Measurements from ENCODE around the gene ZAR1.

GRCh38 chr4:48504026-48504330 lies 13.9 kb downstream of the ZAR1 start:
- TF ChIP-seq, protein P1, sequence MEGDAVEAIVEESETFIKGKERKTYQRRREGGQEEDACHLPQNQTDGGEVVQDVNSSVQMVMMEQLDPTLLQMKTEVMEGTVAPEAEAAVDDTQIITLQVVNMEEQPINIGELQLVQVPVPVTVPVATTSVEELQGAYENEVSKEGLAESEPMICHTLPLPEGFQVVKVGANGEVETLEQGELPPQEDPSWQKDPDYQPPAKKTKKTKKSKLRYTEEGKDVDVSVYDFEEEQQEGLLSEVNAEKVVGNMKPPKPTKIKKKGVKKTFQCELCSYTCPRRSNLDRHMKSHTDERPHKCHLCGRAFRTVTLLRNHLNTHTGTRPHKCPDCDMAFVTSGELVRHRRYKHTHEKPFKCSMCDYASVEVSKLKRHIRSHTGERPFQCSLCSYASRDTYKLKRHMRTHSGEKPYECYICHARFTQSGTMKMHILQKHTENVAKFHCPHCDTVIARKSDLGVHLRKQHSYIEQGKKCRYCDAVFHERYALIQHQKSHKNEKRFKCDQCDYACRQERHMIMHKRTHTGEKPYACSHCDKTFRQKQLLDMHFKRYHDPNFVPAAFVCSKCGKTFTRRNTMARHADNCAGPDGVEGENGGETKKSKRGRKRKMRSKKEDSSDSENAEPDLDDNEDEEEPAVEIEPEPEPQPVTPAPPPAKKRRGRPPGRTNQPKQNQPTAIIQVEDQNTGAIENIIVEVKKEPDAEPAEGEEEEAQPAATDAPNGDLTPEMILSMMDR (IDR thresholded peaks at IDR 0.05 in 2 of 3, conservative IDR thresholded peaks at IDR 0.05 in 1 of 3; ENCODE audit: borderline replicate concordance in 1 of 3, insufficient read depth in 1 of 3, low read depth in 2 of 3, low read length in 2 of 3): no peak
- TF ChIP-seq YY1 (IDR thresholded peaks at IDR 0.05; ENCODE audit: extremely low read depth, insufficient replicate concordance, low read depth, low read length): no peak
- no peak for TF ChIP-seq POLR2A (IDR thresholded peaks at IDR 0.05; ENCODE audit: borderline replicate concordance, extremely low read depth, insufficient read depth, insufficient read length)
- TF ChIP-seq, protein P2, sequence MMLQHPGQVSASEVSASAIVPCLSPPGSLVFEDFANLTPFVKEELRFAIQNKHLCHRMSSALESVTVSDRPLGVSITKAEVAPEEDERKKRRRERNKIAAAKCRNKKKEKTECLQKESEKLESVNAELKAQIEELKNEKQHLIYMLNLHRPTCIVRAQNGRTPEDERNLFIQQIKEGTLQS (IDR thresholded peaks at IDR 0.05): no peak
- TF ChIP-seq EZH2phosphoT487 (IDR thresholded peaks at IDR 0.05; ENCODE audit: borderline replicate concordance): no peak
- no peak for TF ChIP-seq RAD21 (IDR thresholded peaks at IDR 0.05; ENCODE audit: low read depth)
- no peak for TF ChIP-seq SIN3A (IDR thresholded peaks at IDR 0.05; ENCODE audit: low read depth)
- TF ChIP-seq REST (IDR thresholded peaks at IDR 0.05; ENCODE audit: low read depth): no peak
- TF ChIP-seq TCF7L2 (IDR thresholded peaks at IDR 0.05; ENCODE audit: borderline replicate concordance, extremely low read depth, insufficient read depth, insufficient read length): no peak
- TF ChIP-seq POLR2AphosphoS5 (IDR thresholded peaks at IDR 0.05; ENCODE audit: low read depth, low read length): no peak
- TF ChIP-seq EZH2 (IDR thresholded peaks at IDR 0.05): no peak
- no peak for TF ChIP-seq JUND (IDR thresholded peaks at IDR 0.05)
- no peak for TF ChIP-seq ZNF274 (IDR thresholded peaks at IDR 0.05; ENCODE audit: low read depth, low read length)
- TF ChIP-seq EGR1 (IDR thresholded peaks at IDR 0.05; ENCODE audit: low read depth): no peak

Data from HCT116 (cell line).